ENCODE measurements around the gene FIG4.

The FIG4 gene

GRCh38 chr6:109762166-109762565 lies 71.1 kb downstream of the FIG4 start:
- no peak for DNase-seq

GRCh38 chr6:109762769-109763441 lies 71.8 kb downstream of the FIG4 start:
- peak; percentile 69 for DNase-seq

- DNase-seq, result no peak
These were observed 75.1 kb downstream of the FIG4 start for GRCh38 chr6:109766167-109766566.

GRCh38 chr6:109767961-109768360 lies 76.9 kb downstream of the FIG4 start:
- DNase-seq, result peak; percentile 80

GRCh38 chr6:109768485-109768884 lies 77.4 kb downstream of the FIG4 start:
- peak; percentile 62 for DNase-seq

- no peak for DNase-seq
These were observed 78.1 kb downstream of the FIG4 start for GRCh38 chr6:109769213-109769612.

- DNase-seq, result no peak
These were observed 79.0 kb downstream of the FIG4 start for GRCh38 chr6:109770047-109770446.

GRCh38 chr6:109770779-109771178 lies 79.7 kb downstream of the FIG4 start:
- DNase-seq, result no peak

- DNase-seq, result peak; percentile 27
These were observed 81.1 kb downstream of the FIG4 start for GRCh38 chr6:109771939-109772755.

GRCh38 chr6:109772883-109773431 lies 81.9 kb downstream of the FIG4 start:
- peak; percentile 53 for DNase-seq

- DNase-seq, result no peak
These were observed 89.9 kb downstream of the FIG4 start for GRCh38 chr6:109781001-109781400.

- peak; percentile 15 for DNase-seq
These were observed 91.4 kb downstream of the FIG4 start for GRCh38 chr6:109782491-109782999.

- DNase-seq, result no peak
These were observed 92.3 kb downstream of the FIG4 start for GRCh38 chr6:109783250-109783986.

- DNase-seq, result no peak
These were observed 96.2 kb downstream of the FIG4 start for GRCh38 chr6:109787312-109787711.

GRCh38 chr6:109788687-109789086 lies 97.6 kb downstream of the FIG4 start:
- DNase-seq, result no peak

- peak; percentile 87 for DNase-seq
These were observed 99.0 kb downstream of the FIG4 start for GRCh38 chr6:109790131-109790530.

- DNase-seq, result peak; percentile 51
These were observed 100.2 kb downstream of the FIG4 start for GRCh38 chr6:109791301-109791700.

- no peak for DNase-seq
These were observed 101.9 kb downstream of the FIG4 start for GRCh38 chr6:109793021-109793420.

- DNase-seq, result peak; percentile 95
These were observed 102.7 kb downstream of the FIG4 start for GRCh38 chr6:109793792-109794191.

GRCh38 chr6:109794201-109794923 lies 103.3 kb downstream of the FIG4 start:
- peak; percentile 85 for DNase-seq

GRCh38 chr6:109795994-109796555 lies 105.0 kb downstream of the FIG4 start:
- peak; percentile 74 for DNase-seq

GRCh38 chr6:109799129-109799528 lies 108.0 kb downstream of the FIG4 start:
- no peak for DNase-seq
